Spinal cord (tissue), 10 donors: Measurements from ENCODE around the gene CSRNP3. TPM values are rescaled to one million over a fixed set of nuclear protein-coding genes. Genes with fewer than 3 reads are reported as not detected.

Source experiments
- DNase-seq, 6 donors: peaks; one replicate each; pipeline versions ENCODE4 v3.0.0 to v3.0.0-alpha.2; 2013 to 2015; ENCODE audit warnings: low spot score in 6 of 6, low read depth in 4 of 6
- H3K27ac ChIP-seq: one replicate; pipeline ENCODE4 v1.5.1; 2013; ENCODE audit warnings: low read depth, low read length, control low read depth
- H3K27me3 ChIP-seq: one replicate; pipeline ENCODE4 v1.6.1; 2013; ENCODE audit warnings: low read length; ENCODE audit not compliant: control insufficient read depth, insufficient read depth
- H3K36me3 ChIP-seq: one replicate; pipeline ENCODE4 v1.6.1; 2013; ENCODE audit warnings: low read length; ENCODE audit not compliant: control insufficient read depth, insufficient read depth
- H3K4me1 ChIP-seq: one replicate; pipeline ENCODE4 v1.6.1; 2013; ENCODE audit warnings: low read length; ENCODE audit not compliant: control insufficient read depth, insufficient read depth
- H3K4me3 ChIP-seq: one replicate; pipeline ENCODE4 v1.5.1; 2013; ENCODE audit warnings: low read depth, low read length, control low read depth
- H3K9me3 ChIP-seq: one replicate; pipeline ENCODE4 v1.6.1; 2013; ENCODE audit warnings: low read length; ENCODE audit not compliant: control insufficient read depth, insufficient read depth
- WGBS: methylation state at CpG from one replicate; pipeline ENCODE4 v1.1.5; 2013; ENCODE audit warnings: missing lambda C conversion rate; ENCODE audit not compliant: insufficient coverage; 5-methylcytosine and 5-hydroxymethylcytosine counted together
- polyA plus RNA-seq, 2 donors: library from polyadenylated mRNA; unstranded; fragments of 120-200 nt; gene quantifications; one replicate each; pipeline ENCODE4 v1.2.1, GENCODE V29; 2013; ENCODE audit not compliant: insufficient read length in 2 of 2
- total RNA-seq, 2 donors: library from RNA; depleted of rRNA in 1 of 2; stranded (reverse); fragments of 120-200 nt in 1 of 2; fragments of >200 nt in 1 of 2; gene quantifications; one replicate each; pipeline versions ENCODE4 v1.2.3 to v1.2.4, GENCODE V29; 2013 to 2014
- donor health status: healthy.

CSRNP3 gene
- total and polyA plus RNA-seq, 4 donors, result 21.7 to 82.9 (median 35.2) TPM

GRCh38 chr2:165693838-165694237 lies 224.3 kb downstream of the CSRNP3 start:
- Histone ChIP-seq H3K27me3 (no peaks in the 10 kb centered on the region), H3K36me3 (no peaks in the 10 kb centered on the region), H3K4me3 (no peak overlapping the region), H3K9me3 (no peaks in the 10 kb centered on the region), H3K27ac (no peak overlapping the region), H3K4me1 (peaks cover 11% of the 10 kb centered on the region)
- 89% methylated on average over 1 of the region's 1 CpG for WGBS
- DNase-seq, result no peak

DNA sequence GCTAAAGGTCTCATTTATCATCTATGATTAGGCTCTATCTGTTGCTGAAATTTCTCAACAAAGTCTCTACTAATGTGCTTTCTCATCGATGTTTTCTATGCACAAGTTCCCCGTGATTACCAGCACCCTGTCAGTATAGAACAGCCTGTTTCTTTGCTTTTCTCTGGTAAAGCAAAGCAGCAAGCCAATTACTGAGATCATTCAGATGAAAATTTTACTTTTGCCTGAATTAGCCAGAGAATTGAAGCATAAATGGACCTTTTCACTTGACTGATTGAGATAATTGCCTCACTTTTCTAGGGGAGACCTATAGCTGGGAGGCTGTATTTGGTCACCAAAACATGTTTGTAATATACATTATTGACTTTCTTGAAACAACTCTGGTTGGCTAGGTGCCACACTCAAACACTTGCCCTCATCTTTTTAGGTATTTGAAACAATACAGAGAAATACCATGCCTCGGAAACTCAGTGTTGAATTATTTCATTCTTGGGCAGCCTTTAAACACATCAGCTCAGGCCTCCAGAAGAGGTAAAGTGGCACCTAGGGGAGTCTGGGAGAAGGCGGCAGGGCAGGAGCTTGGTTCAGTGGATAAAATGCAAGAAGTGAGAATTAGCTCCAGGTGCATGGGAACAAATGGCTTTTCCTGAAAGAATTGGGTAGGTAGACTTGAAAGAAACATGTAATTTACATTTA lies 228.4 kb downstream of the CSRNP3 start:
- Histone ChIP-seq H3K9me3 (no peaks in the 10 kb centered on the region), H3K27me3 (no peaks in the 10 kb centered on the region), H3K27ac (peak overlapping the region; percentile 57), H3K4me3 (no peak overlapping the region), H3K4me1 (peaks cover 12% of the 10 kb centered on the region), H3K36me3 (no peaks in the 10 kb centered on the region)
- peak in 2 of 6 donors; percentile 42 to 47 for DNase-seq
- 67% methylated on average over 3 of the region's 4 CpGs for WGBS

DNA sequence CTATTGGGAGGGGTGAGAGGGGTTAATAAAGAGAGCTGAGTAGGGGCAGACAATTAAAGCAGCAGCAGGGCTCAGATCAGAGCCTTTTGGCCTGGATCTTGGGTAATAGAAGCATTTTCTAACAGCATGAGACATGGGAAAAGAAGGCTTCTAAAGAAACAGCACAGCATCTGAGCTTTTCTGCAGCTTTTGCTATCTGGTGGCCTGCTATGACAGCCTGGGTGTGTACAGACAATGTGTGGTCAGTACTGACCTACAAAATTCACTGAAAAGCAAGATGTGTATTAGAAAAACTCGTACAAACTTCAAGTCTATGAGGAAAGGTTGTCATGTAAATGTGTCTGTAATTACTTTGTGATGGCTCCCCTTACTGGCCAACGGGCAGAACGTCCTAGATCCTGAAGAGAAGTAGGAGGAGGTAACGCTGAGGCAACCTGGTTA lies 229.0 kb downstream of the CSRNP3 start:
- Histone ChIP-seq H3K4me3 (no peak overlapping the region), H3K27ac (peak overlapping the region; percentile 57), H3K9me3 (no peaks in the 10 kb centered on the region), H3K36me3 (no peaks in the 10 kb centered on the region), H3K27me3 (no peaks in the 10 kb centered on the region), H3K4me1 (peaks cover 10% of the 10 kb centered on the region)
- WGBS, result no CpG with 5 or more reads among the region's 4 CpGs
- DNase-seq, result peak in 2 of 6 donors; percentile 83 to 90

GRCh38 chr2:165699946-165700345 lies 230.4 kb downstream of the CSRNP3 start:
- no peaks in the 10 kb centered on the region for H3K36me3 ChIP-seq
- no peaks in the 10 kb centered on the region for H3K27me3 ChIP-seq
- H3K4me3 ChIP-seq, result no peak overlapping the region
- 100% methylated on average over 1 of the region's 2 CpGs for WGBS
- H3K9me3 ChIP-seq, result no peaks in the 10 kb centered on the region
- H3K27ac ChIP-seq, result peak overlapping the region; percentile 72
- no peak for DNase-seq
- H3K4me1 ChIP-seq, result peaks cover 10% of the 10 kb centered on the region

GRCh38 chr2:165700531-165700930 lies 231.0 kb downstream of the CSRNP3 start:
- H3K4me3 ChIP-seq, result no peak overlapping the region
- 16% methylated on average over 5 of the region's 5 CpGs for WGBS
- peak in 3 of 6 donors; percentile 53 to 86 (median 75) for DNase-seq
- H3K27me3 ChIP-seq, result no peaks in the 10 kb centered on the region
- H3K4me1 ChIP-seq, result peaks cover 10% of the 10 kb centered on the region
- H3K27ac ChIP-seq, result peak overlapping the region; percentile 72
- no peaks in the 10 kb centered on the region for H3K36me3 ChIP-seq
- H3K9me3 ChIP-seq, result no peaks in the 10 kb centered on the region

GRCh38 chr2:165701147-165701546 lies 231.6 kb downstream of the CSRNP3 start:
- Histone ChIP-seq H3K9me3 (no peaks in the 10 kb centered on the region), H3K27ac (no peak overlapping the region), H3K36me3 (no peaks in the 10 kb centered on the region), H3K4me1 (peaks cover 10% of the 10 kb centered on the region), H3K27me3 (no peaks in the 10 kb centered on the region), H3K4me3 (no peak overlapping the region)
- 38% methylated on average over 2 of the region's 6 CpGs for WGBS
- DNase-seq, result peak in 1 of 6 donors; percentile 22

DNA sequence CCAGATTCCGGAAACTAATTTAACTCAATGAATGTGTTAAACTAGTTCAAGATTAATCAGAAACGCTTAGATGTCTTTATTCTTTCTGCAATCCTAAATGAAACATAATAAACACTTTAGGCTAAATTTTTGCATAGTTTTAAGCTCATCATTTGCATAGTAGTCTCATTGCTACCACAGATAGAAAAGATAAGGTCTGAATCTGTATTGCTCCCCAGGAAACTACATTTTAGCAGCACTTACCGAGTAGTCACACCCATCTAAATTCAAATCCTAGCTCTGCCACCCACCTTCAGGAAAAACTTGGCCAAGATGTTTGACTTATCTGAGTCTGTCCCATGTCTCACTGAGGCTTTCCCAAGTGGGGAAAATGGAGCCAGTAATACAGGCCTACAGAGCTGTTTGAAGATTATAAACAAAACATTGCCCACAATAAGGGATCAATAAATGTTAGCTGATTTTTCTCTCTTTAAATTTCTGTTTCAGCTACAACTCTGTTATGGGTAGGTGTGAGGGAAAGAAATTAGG lies 237.5 kb downstream of the CSRNP3 start:
- WGBS, result 100% methylated on average over 1 of the region's 3 CpGs

GRCh38 chr2:165716091-165716490 lies 246.6 kb downstream of the CSRNP3 start:
- Histone ChIP-seq H3K27me3 (no peaks in the 10 kb centered on the region), H3K4me1 (peaks cover 3% of the 10 kb centered on the region), H3K27ac (no peak overlapping the region), H3K4me3 (no peak overlapping the region), H3K9me3 (no peaks in the 10 kb centered on the region), H3K36me3 (no peaks in the 10 kb centered on the region)
- WGBS, result no CpG with 5 or more reads among the region's 1 CpG
- no peak for DNase-seq

More for the DNA sequence above, 237.5 kb downstream of the CSRNP3 start:
- no peaks in the 10 kb centered on the region for H3K36me3 ChIP-seq
- DNase-seq, result no peak
- no peaks in the 10 kb centered on the region for H3K4me1 ChIP-seq
- H3K27me3 ChIP-seq, result no peaks in the 10 kb centered on the region
- no peak overlapping the region for H3K4me3 ChIP-seq
- no peak overlapping the region for H3K27ac ChIP-seq
- H3K9me3 ChIP-seq, result no peaks in the 10 kb centered on the region

- Histone ChIP-seq H3K27ac (peak overlapping the region; percentile 67), H3K4me3 (no peak overlapping the region), H3K27me3 (no peaks in the 10 kb centered on the region), H3K9me3 (no peaks in the 10 kb centered on the region), H3K4me1 (peaks cover 3% of the 10 kb centered on the region), H3K36me3 (no peaks in the 10 kb centered on the region)
- no CpG with 5 or more reads among the region's 1 CpG for WGBS
- peak in 5 of 6 donors; percentile 61 to 89 (median 63) for DNase-seq
These were observed 249.2 kb downstream of the CSRNP3 start for GRCh38 chr2:165718610-165719210.

DNA sequence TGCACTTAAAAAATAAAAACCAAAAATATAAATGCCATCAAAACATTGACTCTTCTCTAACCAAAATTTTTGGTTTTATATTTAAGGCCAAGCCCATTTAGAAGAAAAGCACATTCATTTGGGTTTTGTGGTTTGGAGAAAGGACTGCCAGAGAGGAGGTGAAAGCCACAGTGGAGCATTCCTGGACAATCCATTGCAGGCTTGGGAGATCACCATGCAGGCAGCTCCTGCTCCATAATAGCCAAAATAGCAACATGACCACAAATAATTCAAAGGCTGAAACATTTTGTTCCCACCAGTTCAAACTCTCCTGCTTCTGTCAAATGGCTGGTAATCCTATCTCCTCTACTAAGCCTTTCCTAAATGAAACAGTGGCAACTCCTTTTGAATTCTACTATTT lies 251.0 kb downstream of the CSRNP3 start:
- Histone ChIP-seq H3K9me3 (no peaks in the 10 kb centered on the region), H3K4me3 (no peak overlapping the region), H3K27me3 (no peaks in the 10 kb centered on the region), H3K36me3 (no peaks in the 10 kb centered on the region), H3K27ac (no peak overlapping the region), H3K4me1 (peaks cover 3% of the 10 kb centered on the region)
- no peak for DNase-seq
